GM18499 (cell line): ENCODE results near the gene ZHX3.

ENCODE experiments used
- ATAC-seq: cut with Tn5 transposase; IDR thresholded peaks from one replicate; pipeline ENCODE4 v1.9.1; 2021; ENCODE audit warnings: moderate number of reproducible peaks; ENCODE audit not compliant: insufficient read depth, unreplicated experiment

The ZHX3 gene

DNA sequence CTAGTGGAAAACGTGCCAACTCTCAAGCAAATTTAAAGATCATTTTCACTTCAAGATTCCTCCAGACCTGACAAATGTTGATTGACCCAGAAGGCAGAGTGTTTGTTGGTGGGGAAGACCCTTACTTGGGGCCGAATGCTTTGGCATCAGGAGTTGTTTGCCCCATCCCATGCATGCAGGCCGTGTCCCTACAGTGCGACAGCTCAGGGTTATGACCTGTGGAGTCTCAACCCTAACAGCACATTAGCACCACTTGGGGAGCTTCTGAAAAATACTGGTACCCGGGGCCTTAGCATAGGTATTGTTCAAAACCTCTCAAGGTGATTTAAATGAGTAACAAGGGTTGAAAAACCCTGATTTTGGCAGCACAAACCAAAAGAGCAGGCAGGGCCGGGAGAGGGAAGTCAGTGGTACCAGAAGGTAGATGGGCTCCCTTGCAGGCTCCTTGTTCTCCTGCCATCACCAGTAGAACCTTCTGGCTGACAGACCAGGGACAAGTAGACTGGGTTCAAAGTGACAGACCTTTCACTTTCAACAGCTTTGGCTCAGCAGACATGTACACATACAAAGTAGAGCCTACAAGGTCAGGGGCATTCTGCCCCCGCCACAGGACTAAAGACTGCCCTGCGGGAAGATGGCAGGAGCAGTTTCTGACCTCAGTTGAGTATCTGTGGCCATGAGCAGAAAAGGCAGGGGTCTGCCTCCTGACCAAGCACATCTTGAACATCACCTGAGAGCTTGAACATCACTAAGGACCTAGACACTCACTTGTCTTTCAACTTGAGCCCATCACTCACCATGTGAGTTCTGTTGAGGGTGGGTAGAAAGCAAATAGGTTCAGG, 140.6 kb downstream of the ZHX3 start:
- ATAC-seq: no peak

DNA sequence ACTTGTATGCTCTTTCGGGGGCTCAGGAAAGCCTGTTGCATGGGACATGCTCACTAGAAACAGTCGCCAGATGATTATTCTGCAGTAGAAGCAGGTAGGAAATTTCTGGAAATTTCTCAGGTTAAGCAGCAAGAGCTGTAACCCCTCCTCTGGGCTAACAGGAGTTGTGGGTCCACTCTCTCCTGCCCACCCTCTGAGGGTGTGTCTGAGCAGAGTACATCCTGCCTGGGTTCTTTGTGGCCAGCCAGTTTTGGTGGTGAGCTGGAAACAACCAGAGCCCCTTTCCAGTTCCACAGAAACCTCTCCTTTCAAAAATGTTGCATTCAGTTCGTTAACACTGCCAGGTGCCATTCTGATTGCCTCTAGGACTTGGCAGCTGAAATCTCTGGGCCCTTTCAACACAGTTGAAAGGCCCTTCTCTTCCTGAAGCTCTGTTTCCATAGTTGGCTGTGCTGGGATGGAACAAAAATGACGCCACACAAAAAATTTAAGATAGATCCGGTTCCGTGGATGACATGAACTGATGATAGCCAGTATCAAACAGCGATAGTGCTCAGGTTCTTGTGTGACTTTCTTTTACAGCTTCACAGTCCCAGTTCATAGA, 141.7 kb downstream of the ZHX3 start:
- no peak for ATAC-seq

DNA sequence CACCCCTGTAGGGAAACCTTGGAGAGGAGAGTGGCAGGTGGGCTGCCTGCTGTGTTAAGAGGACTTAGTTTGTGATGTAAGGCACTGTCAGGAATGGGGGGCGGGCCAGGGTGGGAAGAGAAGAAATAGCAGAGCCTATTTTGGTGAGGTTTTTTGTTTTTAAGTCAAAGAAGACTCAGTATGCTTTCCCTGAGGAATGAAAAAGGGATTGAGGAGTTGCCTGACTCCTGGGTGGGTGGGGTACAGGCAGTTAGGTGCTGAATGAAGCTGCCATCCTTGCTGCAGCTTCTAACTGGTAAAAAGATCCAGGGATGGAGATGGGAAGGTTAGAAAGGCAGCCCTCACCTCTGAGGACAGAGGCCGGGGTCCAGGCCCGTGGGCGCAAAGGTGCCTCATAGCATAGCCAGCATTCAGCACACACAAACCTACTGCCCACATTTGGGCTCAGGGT, 142.3 kb downstream of the ZHX3 start:
- no peak for ATAC-seq

DNA sequence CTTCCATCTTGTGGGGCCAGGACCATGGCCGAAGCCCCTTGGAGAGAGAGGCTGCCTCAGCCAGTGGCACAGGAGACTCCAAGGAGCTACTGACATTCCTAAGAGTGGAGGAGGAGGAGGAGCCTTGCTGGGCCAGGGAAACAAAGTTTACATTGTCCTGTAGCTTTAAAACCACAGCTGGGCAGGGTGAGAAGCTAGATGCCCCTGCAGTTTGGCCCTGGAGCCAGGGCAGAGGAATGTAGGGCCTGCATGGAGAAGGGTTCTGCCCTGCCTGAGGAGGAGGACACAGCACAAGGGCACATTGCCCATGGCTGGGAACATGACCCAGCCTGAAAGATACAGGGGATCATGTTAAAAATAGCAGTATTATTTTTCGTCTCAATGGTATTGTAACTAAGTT, 142.7 kb downstream of the ZHX3 start:
- ATAC-seq: no peak

DNA sequence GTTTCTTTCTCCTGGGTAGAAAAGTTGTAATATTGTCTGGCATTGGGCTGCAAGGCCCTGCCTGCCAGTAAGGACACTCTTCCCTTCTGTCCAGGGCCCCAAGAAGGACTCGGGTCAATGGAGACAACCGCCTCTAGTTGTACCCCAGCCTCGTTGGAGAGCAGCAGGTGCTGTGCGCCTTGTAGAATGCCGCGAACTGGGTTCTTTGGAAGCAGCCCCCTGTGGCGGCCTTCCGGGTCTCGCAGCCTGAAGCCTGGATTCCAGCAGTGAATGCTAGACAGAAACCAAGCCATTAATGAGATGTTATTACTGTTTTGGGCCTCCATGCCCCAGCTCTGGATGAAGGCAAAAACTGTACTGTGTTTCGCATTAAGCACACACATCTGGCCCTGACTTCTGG, 143.2 kb downstream of the ZHX3 start:
- ATAC-seq: no peak

DNA sequence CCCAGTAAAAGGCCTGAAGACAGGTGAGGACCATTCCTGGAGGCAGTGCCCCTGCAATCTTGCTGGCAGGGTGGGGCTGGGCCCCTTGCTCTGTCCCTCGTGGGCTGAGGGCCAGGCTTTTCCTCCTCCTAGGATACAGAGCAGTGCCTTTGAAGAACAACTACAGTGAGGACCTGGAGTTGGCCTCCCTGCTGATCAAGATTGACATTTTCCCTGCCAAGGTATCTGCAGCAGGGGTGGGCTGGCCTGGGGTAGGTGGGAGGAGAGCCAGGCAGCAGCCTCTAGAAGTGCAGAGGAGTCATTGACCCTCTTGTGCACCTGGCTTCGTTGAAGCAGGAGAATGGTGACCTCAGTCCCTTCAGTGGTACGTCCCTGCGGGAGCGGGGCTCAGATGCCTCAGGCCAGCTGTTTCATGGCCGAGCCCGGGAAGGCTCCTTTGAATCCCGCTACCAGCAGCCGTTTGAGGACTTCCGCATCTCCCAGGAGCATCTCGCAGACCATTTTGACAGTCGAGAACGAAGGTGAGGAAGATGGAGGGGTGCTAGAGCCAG, 143.7 kb downstream of the ZHX3 start:
- ATAC-seq: no peak

DNA sequence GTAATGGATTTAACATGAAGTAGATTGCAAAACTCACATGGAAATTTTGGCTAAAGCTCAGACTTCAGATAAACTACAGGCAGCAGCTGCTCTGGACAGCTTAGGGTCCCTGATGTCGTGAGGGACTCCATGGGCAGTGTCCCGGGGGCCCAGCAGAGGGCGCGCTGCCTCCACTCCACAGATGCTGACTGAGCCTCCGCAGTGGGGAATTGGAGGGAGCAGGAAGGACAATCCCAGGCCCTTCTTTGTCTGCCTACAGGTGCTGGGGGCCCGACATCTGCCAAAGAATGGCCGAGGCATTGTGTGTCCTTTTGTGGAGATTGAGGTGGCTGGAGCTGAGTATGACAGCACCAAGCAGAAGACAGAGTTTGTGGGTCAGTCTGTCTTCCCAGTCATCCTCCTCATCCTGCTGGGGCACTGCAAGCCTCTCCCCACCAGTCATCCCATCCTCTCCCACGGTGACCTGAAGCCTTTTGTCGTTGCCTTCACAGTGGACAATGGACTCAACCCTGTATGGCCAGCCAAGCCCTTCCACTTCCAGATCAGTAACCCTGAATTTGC, 144.3 kb downstream of the ZHX3 start:
- ATAC-seq: no peak

DNA sequence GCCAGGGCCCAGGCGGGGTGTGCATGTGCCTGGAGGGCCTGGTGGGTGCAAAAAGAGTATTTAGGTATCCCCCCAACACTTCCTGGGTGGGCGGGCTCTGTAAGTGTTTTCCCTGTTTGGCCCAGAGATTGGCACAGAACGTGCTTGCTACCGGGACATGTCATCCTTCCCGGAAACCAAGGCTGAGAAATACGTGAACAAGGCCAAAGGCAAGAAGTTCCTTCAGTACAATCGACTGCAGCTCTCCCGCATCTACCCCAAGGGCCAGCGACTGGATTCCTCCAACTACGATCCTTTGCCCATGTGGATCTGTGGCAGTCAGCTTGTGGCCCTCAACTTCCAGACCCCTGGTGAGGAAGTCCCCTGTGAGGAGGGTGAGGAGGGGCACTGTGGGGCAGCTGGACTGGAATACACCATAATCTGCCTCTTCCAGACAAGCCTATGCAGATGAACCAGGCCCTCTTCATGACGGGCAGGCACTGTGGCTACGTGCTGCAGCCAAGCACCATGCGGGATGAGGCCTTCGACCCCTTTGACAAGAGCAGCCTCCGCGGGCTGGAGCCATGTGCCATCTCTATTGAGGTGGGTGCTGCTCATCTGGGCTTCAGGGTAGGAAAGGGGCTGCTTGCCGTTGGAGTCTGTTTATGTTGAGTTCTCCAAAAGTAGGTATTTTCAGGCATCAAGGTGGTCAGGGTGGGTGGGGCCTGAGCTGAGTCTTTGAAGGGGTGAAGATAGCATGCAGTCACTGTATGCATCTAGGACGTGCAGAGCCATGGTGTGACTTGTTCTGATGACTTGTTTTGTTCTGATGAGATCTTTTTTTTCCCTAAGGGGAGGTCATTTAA, 145.0 kb downstream of the ZHX3 start:
- no peak for ATAC-seq

DNA sequence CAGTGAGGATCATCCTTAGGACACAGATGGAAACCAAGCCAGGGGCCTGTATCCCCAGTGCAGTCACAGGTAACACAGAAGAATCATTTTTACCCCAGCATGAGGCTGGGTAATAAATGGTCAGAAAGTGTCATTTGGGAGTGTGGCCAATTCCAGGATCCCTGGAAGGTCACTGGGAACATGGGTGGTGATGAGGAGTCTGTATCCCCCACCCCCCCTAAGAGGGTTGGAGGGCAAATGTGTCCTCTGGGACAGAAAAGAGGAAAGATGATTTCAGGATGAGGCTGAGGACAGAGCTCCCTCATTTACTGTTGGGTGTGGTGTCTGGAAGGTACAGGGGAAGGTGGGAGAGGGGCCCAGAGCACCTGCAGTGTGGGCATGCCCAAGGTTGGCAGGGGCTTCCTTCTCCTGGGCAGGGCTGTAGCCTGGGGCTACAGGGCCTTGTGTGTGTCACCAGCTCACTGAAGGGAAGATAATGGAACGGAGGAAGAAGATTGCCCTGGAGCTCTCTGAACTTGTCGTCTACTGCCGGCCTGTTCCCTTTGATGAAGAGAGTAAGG, 145.7 kb downstream of the ZHX3 start:
- no peak for ATAC-seq

DNA sequence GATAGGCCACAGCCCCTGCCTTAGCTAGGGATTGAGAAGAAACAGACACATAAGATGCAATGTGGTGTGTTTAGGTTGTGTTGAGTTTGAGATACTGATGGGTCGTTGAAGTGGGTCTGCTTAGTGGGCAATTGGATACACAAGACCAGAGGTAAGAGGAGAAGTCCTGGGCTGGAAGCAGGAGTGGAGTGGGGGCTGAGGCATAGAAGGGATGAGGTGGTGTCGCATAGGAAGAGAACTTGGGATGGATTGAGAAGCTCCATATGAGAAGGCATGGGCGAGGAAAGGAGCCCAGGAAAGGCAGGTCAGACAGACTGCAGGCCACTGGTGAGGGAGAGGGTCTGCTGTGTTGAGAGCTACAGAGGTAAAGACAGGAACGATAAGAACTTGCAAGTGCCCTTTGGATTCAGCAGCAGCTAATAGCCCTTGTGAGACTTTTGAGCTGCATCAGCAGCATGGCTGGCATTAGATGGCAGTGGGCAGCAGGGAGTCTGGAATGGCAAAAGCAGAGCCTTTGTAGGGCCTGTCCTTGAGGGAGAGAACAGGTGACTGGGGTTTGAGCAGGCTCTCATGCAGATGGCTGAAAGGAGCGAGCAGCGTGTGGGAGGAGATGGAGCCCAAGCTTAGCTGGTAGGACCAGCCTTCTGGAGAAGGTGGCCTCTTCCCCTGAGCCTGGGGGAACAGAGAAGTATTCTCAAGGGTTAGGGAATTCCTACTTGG, 147.0 kb downstream of the ZHX3 start:
- no peak for ATAC-seq

DNA sequence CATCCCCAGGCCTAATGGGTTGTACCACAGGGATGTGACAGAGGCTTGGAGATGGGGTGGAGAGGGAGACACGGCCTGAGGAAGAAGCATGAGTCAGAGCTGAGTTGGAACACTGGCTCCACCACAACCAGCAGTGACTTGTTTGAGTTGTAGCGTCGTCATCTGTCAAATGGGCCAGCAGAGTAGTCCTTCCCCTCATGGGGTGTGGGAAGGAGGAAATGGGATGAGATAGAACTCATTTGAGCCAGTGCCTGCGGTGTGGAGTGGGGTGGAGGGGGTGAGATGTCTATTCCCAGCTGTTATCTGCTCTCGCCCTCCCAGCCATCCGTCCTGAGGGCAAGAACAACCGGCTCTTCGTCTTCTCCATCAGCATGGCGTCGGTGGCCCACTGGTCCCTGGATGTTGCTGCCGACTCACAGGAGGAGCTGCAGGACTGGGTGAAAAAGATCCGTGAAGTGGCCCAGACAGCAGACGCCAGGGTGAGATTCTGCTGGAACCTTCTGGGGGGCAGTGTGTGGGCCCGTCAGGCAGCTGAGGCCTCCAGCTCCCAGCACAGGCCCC, 147.7 kb downstream of the ZHX3 start:
- no peak for ATAC-seq

DNA sequence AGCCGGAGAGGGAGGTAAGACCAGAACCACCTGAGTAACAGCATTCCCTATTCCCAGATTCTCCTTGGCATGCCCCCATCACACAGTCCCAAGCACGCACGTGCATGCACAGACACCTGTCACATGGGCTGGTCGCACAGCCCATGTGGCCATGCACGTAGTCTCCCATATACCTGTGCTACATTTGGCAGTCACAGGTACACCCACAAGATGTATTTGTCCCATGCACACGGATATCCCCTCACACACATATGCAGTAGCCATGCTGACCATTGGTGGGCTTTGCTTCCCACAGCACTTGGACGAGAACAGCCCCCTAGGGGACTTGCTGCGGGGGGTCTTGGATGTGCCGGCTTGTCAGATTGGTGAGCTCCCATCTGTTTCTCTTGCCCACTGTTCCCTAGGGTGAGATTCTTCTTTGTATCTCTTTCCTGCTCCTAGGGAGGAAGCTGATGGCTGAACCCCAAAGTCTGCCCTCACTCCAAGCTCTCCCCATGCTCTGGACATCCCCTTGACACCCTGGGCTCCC, 148.3 kb downstream of the ZHX3 start:
- no peak for ATAC-seq

DNA sequence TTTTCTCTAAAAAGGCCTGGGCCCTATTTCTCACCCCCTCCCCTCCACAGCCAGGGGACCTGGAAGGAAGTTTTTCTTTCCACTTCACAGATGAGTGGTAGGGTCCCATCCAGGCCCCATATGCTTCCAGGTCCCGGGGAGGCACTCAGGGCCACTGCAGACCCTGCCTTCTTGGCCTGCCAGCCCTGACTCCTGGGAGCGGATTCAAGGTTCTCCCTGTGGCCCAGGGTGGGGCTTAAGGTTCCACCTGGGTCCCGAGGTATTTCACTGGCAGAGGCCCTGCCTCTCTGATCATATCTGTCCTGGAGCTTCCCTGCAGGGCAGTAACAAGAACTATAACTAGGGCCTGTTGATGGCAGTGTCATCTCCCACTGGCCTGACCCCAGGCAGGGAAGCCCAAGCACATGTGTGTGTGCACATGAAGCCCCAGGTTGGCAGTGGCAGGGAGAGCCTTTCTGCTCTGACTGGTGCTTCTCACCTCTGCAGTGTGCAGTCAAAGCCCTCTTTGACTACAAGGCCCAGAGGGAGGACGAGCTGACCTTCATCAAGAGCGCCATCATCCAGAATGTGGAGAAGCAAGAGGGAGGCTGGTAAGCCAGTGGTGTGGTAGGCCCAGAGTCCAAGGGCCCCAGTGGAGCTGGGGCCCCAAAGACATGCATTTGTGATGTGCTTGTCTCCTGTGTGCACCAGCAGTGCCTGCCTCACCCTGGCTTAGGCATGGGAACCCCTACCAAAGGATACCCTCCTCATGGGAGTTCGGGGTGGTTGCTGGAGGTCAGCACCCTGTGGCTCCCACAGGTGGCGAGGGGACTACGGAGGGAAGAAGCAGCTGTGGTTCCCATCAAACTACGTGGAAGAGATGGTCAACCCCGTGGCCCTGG, 149.0 kb downstream of the ZHX3 start:
- ATAC-seq: no peak

DNA sequence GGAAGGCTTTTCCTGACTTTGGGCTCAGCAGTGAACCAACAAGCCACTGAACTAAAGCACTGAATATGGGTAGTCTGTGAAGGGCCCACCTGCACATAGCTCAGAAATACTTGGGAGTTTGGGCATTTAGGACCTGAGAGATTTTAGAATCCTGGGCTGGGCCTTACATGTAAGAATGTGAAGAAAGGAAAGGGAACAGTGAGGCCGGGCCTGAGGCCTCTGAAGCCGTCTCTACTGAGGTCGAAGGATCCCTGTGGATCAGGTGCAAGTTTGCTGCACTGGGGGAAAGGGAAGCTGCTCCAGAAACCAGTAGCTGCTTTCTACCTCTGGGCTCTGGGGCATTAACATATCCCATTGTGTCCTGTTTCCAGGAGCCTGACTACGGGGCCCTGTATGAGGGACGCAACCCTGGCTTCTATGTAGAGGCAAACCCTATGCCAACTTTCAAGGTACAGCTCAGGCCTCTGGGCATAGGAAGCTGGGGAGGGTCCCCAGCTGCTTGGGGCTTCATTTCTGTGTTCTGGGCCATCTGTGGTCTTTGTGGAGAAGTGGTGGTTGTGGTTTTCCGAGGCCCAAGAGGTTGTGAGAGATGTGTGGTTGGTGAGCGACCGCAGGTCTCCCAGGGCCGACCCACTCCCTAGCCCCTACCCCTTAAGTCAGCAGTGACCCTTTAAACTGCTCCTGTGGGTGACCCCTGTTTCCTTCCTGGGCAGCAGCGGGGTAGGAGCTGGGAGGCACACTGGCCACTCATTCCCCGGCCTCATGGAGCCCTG, 149.9 kb downstream of the ZHX3 start:
- no peak for ATAC-seq

DNA sequence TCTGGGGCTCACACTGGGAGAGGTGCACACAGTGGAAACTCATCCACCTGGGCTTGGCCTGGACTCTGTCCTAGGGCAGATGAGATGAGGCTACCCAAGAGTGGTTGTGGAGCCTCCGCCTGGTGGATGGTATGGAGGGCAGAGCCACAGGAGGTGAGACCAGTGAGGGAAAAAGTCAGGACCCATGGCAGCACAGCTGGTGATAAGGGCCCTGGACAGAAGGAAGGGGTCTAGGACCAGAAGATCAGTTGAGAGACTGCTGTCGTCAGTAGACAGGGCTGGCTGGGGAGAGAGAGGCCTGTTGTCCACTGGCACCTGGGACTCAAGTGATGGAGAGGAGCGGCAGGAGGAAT, 150.4 kb downstream of the ZHX3 start:
- ATAC-seq: no peak

DNA sequence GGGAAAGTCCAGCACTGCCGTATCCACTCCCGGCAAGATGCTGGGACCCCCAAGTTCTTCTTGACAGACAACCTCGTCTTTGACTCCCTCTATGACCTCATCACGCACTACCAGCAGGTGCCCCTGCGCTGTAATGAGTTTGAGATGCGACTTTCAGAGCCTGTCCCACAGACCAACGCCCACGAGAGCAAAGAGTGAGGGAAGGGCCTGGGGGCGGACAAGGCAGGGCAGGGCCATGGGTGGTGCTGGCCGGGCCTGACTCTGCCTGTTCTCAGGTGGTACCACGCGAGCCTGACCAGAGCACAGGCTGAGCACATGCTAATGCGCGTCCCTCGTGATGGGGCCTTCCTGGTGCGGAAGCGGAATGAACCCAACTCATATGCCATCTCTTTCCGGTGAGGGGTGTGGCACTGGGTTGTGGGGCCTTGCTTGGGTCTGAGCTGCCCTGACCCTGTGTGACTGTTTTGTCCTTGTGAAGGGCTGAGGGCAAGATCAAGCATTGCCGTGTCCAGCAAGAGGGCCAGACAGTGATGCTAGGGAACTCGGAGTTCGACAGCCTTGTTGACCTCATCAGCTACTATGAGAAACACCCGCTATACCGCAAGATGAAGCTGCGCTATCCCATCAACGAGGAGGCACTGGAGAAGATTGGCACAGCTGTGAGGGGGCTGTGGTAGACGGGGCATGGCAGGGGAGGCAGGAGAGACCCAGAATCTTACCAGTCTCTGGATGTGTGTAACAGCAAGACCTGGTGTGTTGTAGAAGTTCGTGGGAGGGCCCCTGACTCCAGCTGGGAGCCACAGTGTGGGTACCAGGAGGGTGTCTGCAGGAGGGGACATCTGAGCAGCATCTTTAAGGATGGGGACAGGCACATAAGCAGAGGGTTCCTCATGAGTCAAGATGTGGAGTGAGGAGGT, 151.1 kb downstream of the ZHX3 start:
- ATAC-seq: no peak
